Measurements from ENCODE around the gene PGM5. TPM values are rescaled to one million over a fixed set of nuclear protein-coding genes. Genes with fewer than 3 reads are reported as not detected.

PGM5 gene
- total RNA-seq, 1 experiment from 2014 or later = not detected

- H3K4me1 Mint-ChIP-seq = peaks cover 15% of the 10 kb centered on the region in 2 experiments
Measured at GRCh38 chr9:68513385-68513784, 157.0 kb downstream of the PGM5 start.

More at GRCh38 chr9:68513385-68513784, 157.0 kb downstream of the PGM5 start:
- Histone ChIP-seq H3K23me2 (ENCODE audit: insufficient read length, low read depth, low read length, poor library complexity, severe bottlenecking) (no peaks in the 10 kb centered on the region), H2BK15ac (ENCODE audit: low read depth, low read length) (no peak overlapping the region), H3K9ac (ENCODE audit: extremely low read depth, insufficient read length, low read length) (no peak overlapping the region), H3K27me3 (ENCODE audit: insufficient read depth, low read length) (peaks cover 54% of the 10 kb centered on the region), H3K27ac (ENCODE audit: insufficient read length, low read depth, low read length) (no peak overlapping the region), H2AFZ (ENCODE audit: low read length) (no peak overlapping the region), H3K14ac (ENCODE audit: insufficient read depth, low read length) (no peak overlapping the region), H4K20me1 (ENCODE audit: control insufficient read depth, insufficient read depth, insufficient read length) (no peaks in the 10 kb centered on the region), H3K9me3 (ENCODE audit: control insufficient read depth, low read depth, low read length) (peaks cover 5% of the 10 kb centered on the region), H3K79me2 (ENCODE audit: insufficient read depth, low read length) (no peaks in the 10 kb centered on the region), H2AK5ac (ENCODE audit: insufficient read length, low read length) (no peak overlapping the region), H3K56ac (ENCODE audit: insufficient read length, low read depth, low read length) (no peak overlapping the region), H3K4me2 (ENCODE audit: insufficient read depth, insufficient read length, low read length) (no peak overlapping the region), H2BK12ac (ENCODE audit: insufficient read length, low read depth, low read length) (no peak overlapping the region), H2BK20ac (ENCODE audit: low read depth, low read length, poor library complexity, severe bottlenecking) (no peak overlapping the region), H3K79me1 (ENCODE audit: insufficient read depth, low read depth, low read length, poor library complexity, severe bottlenecking) (no peaks in the 10 kb centered on the region), H3K4ac (ENCODE audit: low read depth, low read length) (no peak overlapping the region), H3K4me1 (ENCODE audit: insufficient read depth, low read length) (no peaks in the 10 kb centered on the region; the same call in 1 of the 2 replicates), H2BK120ac (ENCODE audit: low read depth, low read length, poor library complexity, severe bottlenecking) (no peak overlapping the region), H3K23ac (ENCODE audit: insufficient read length, low read depth, low read length) (no peak overlapping the region), H4K5ac (ENCODE audit: insufficient read length, low read depth, low read length) (no peak overlapping the region), H3T11ph (ENCODE audit: low read length) (no peak overlapping the region), H4K8ac (replicated peaks; ENCODE audit: insufficient read length, low read depth, low read length) (no peak overlapping the region), H3K18ac (ENCODE audit: insufficient read length, low read depth, low read length) (no peak overlapping the region), H2BK5ac (ENCODE audit: insufficient read length, low read length) (no peak overlapping the region), H4K91ac (ENCODE audit: insufficient read length, low read depth, low read length) (no peak overlapping the region)
- H3K4me3 Mint-ChIP-seq = no peak overlapping the region
- peaks cover 10 to 21% of the 10 kb centered on the region in 2 experiments for H3K9me3 Mint-ChIP-seq
- no peak for DNase-seq
- H3K27me3 Mint-ChIP-seq (ENCODE audit: low read depth) = peaks cover 100% of the 10 kb centered on the region
- no CpG with 5 or more reads among the region's 3 CpGs for WGBS (ENCODE audit: extremely low coverage, insufficient read length, low lambda C conversion rate)
- no peak overlapping the region for H3K27ac Mint-ChIP-seq
- TF ChIP-seq CTCF (conservative IDR thresholded peaks at IDR 0.05) = no peak
- H3K36me3 Mint-ChIP-seq (ENCODE audit: insufficient read depth in 1 of 3, low read depth in 3 of 3) = peaks cover 0 to 2% (median 0%) of the 10 kb centered on the region in 3 experiments; a peak in 2 of 7 replicates
